H9 (cell line): ENCODE results near the gene BNC1. TPM values are rescaled to one million over a fixed set of nuclear protein-coding genes. Genes with fewer than 3 reads are reported as not detected.

ENCODE experiments used
- DNase-seq: peaks from one replicate; pipeline ENCODE4 v3.0.0-alpha.2; 2017
- H2AFZ ChIP-seq: one replicate; pipeline ENCODE4 v1.6.1; 2013; ENCODE audit warnings: mild to moderate bottlenecking, low read length, control low read depth, moderate library complexity
- H2AK5ac ChIP-seq: 2 replicates; pipeline ENCODE4 v1.6.1; 2013; ENCODE audit warnings: low read length, control low read depth, mixed read lengths; ENCODE audit not compliant: insufficient read length
- H2BK120ac ChIP-seq: one replicate; pipeline ENCODE4 v1.6.1; 2013; ENCODE audit warnings: low read depth, mild to moderate bottlenecking, low read length, control low read depth, inconsistent platforms; ENCODE audit not compliant: poor library complexity, severe bottlenecking
- H2BK12ac ChIP-seq: 2 replicates; pipeline ENCODE4 v1.6.1; 2013; ENCODE audit warnings: low read length, control low read depth, mixed read lengths, low read depth; ENCODE audit not compliant: insufficient read length
- H2BK15ac ChIP-seq: 2 replicates; pipeline ENCODE4 v1.6.1; 2013; ENCODE audit warnings: low read depth, low read length, control low read depth
- H2BK20ac ChIP-seq: one replicate; pipeline ENCODE4 v1.6.1; 2013; ENCODE audit warnings: low read depth, mild to moderate bottlenecking, low read length, control low read depth, inconsistent platforms; ENCODE audit not compliant: poor library complexity, severe bottlenecking
- H2BK5ac ChIP-seq: 2 replicates; pipeline ENCODE4 v1.6.1; 2013; ENCODE audit warnings: low read length, control low read depth, mixed read lengths; ENCODE audit not compliant: insufficient read length
- H3K14ac ChIP-seq: 2 replicates; pipeline ENCODE4 v1.6.1; 2013; ENCODE audit warnings: low read length, control low read depth; ENCODE audit not compliant: insufficient read depth
- H3K18ac ChIP-seq: 2 replicates; pipeline ENCODE4 v1.6.1; 2013; ENCODE audit warnings: low read depth, mild to moderate bottlenecking, mixed read lengths, low read length, control low read depth; ENCODE audit not compliant: insufficient read length
- H3K23ac ChIP-seq: 2 replicates; pipeline ENCODE4 v1.6.1; 2013; ENCODE audit warnings: low read length, control low read depth, mixed read lengths, low read depth; ENCODE audit not compliant: insufficient read length
- H3K23me2 ChIP-seq: 2 replicates; pipeline ENCODE4 v1.6.1; 2013; ENCODE audit warnings: low read depth, mild to moderate bottlenecking, mixed read lengths, low read length, control low read depth; ENCODE audit not compliant: insufficient read length, poor library complexity, severe bottlenecking
- H3K27ac ChIP-seq: 2 replicates; pipeline ENCODE4 v1.5.1; 2013; ENCODE audit warnings: low read length, control low read depth, mixed read lengths, low read depth; ENCODE audit not compliant: insufficient read length
- H3K27me3 ChIP-seq: 2 replicates; pipeline ENCODE4 v1.6.1; 2013; ENCODE audit warnings: low read length, control low read depth, inconsistent platforms; ENCODE audit not compliant: insufficient read depth
- H3K4ac ChIP-seq: 2 replicates; pipeline ENCODE4 v1.6.1; 2013; ENCODE audit warnings: low read depth, mild to moderate bottlenecking, control low read depth, inconsistent platforms, low read length, moderate library complexity
- H3K4me1 ChIP-seq: 2 replicates; pipeline ENCODE4 v1.6.1; 2013; ENCODE audit warnings: low read length, control low read depth, inconsistent platforms; ENCODE audit not compliant: insufficient read depth
- H3K4me2 ChIP-seq: 2 replicates; pipeline ENCODE4 v1.6.1; 2013; ENCODE audit warnings: low read length, control low read depth, mixed read lengths; ENCODE audit not compliant: insufficient read length, insufficient read depth
- H3K56ac ChIP-seq: 2 replicates; pipeline ENCODE4 v1.6.1; 2013; ENCODE audit warnings: low read depth, mild to moderate bottlenecking, mixed read lengths, low read length, control low read depth; ENCODE audit not compliant: insufficient read length
- H3K79me1 ChIP-seq: 2 replicates; pipeline ENCODE4 v1.6.1; 2013; ENCODE audit warnings: low read depth, mild to moderate bottlenecking, moderate library complexity, low read length, control low read depth, inconsistent platforms; ENCODE audit not compliant: insufficient read depth, poor library complexity, severe bottlenecking
- H3K79me2 ChIP-seq: 2 replicates; pipeline ENCODE4 v1.6.1; 2013; ENCODE audit warnings: low read length, control low read depth, inconsistent platforms; ENCODE audit not compliant: insufficient read depth
- H3K9ac ChIP-seq: 2 replicates; pipeline ENCODE4 v1.6.1; 2013; ENCODE audit warnings: low read length, control low read depth, mixed read lengths; ENCODE audit not compliant: insufficient read length; ENCODE audit errors: extremely low read depth
- H3K9me3 ChIP-seq: one replicate; pipeline ENCODE4 v1.6.1; 2013; ENCODE audit warnings: low read depth, low read length, inconsistent platforms; ENCODE audit not compliant: control insufficient read depth
- H3T11ph ChIP-seq: one replicate; pipeline ENCODE4 v1.6.1; 2013; ENCODE audit warnings: mild to moderate bottlenecking, low read length, control low read depth, inconsistent platforms
- H4K20me1 ChIP-seq: one replicate; pipeline ENCODE4 v1.6.1; 2013; ENCODE audit not compliant: control insufficient read depth, insufficient read length, insufficient read depth
- H4K5ac ChIP-seq: 2 replicates; pipeline ENCODE4 v1.6.1; 2013; ENCODE audit warnings: low read depth, mild to moderate bottlenecking, mixed read lengths, low read length, control low read depth; ENCODE audit not compliant: insufficient read length
- H4K8ac ChIP-seq: replicated peaks from 2 replicates; pipeline ENCODE4 v1.6.1; 2013; ENCODE audit warnings: low read length, control low read depth, mixed read lengths, low read depth; ENCODE audit not compliant: insufficient read length
- H4K91ac ChIP-seq: 2 replicates; pipeline ENCODE4 v1.6.1; 2013; ENCODE audit warnings: low read depth, mild to moderate bottlenecking, moderate library complexity, mixed read lengths, low read length, control low read depth; ENCODE audit not compliant: insufficient read length
- H3K27ac Mint-ChIP-seq, 3 experiments: 2 replicates in 2 of 3; 3 replicates in 1 of 3; pipeline ENCODE4 v1.8.0; 2020 to 2021; ENCODE audit warnings: mixed read lengths in 3 of 3, mild to moderate bottlenecking in 1 of 3, moderate library complexity in 1 of 3
- H3K27me3 Mint-ChIP-seq: 2 replicates; pipeline ENCODE4 v1.8.0; 2021; ENCODE audit warnings: low read depth, mild to moderate bottlenecking, moderate library complexity, mixed read lengths
- H3K36me3 Mint-ChIP-seq, 3 experiments: 2 replicates in 2 of 3; 3 replicates in 1 of 3; pipeline ENCODE4 v1.8.0; 2020 to 2021; ENCODE audit warnings: low read depth in 3 of 3, mixed read lengths in 3 of 3; ENCODE audit not compliant: insufficient read depth in 1 of 3
- H3K4me1 Mint-ChIP-seq, 2 experiments: 2 replicates each; pipeline ENCODE4 v1.8.0; 2020; ENCODE audit warnings: mixed read lengths in 2 of 2
- H3K4me3 Mint-ChIP-seq, 2 experiments: 2 replicates in 1 of 2; 3 replicates in 1 of 2; pipeline ENCODE4 v1.8.0; 2020 to 2021; ENCODE audit warnings: mild to moderate bottlenecking in 2 of 2, mixed read lengths in 2 of 2, moderate library complexity in 1 of 2
- H3K9me3 Mint-ChIP-seq, 2 experiments: 2 replicates in 1 of 2; 3 replicates in 1 of 2; pipeline ENCODE4 v1.8.0; 2020; ENCODE audit warnings: mild to moderate bottlenecking in 2 of 2, mixed read lengths in 2 of 2, moderate library complexity in 1 of 2
- CTCF ChIP-seq: fragments of 200-600 bp; sonication (generic); conservative IDR thresholded peaks from 3 replicates; pipeline ENCODE4 v1.8.0; 2021; ENCODE audit warnings: antibody characterized with exemption, mild to moderate bottlenecking
- WGBS: extraction: QIAGEN DNeasy Blood & Tissue Kit; methylation state at CpG from one replicate; pipeline ENCODE4 v1.1.7; 2013; ENCODE audit warnings: missing lambda C conversion rate, low lambda C conversion rate, mixed read lengths; ENCODE audit not compliant: insufficient read length; ENCODE audit errors: extremely low coverage; 5-methylcytosine and 5-hydroxymethylcytosine counted together
- total RNA-seq: library from RNA; stranded (reverse); gene quantifications from 2 replicates; pipeline ENCODE4 v1.2.1, GENCODE V29; 2021

BNC1 gene
- total RNA-seq, 1 experiment from 2014 or later = not detected

GRCh38 chr15:83322691-83323090, 38.2 kb upstream of the BNC1 start:
- H3K27me3 Mint-ChIP-seq = peaks cover 5% of the 10 kb centered on the region
- no peak overlapping the region for H3K56ac ChIP-seq
- H4K91ac ChIP-seq = no peak overlapping the region
- no peak overlapping the region for H4K5ac ChIP-seq
- no peak overlapping the region for H3K23ac ChIP-seq
- no peaks in the 10 kb centered on the region for H3K27me3 ChIP-seq
- no peaks in the 10 kb centered on the region for H3K36me3 Mint-ChIP-seq
- H2BK15ac ChIP-seq = no peak overlapping the region
- H2BK12ac ChIP-seq = no peak overlapping the region
- no peak for TF ChIP-seq CTCF
- no peaks in the 10 kb centered on the region for H3K9me3 ChIP-seq
- no peak for DNase-seq
- no peak overlapping the region for H2BK20ac ChIP-seq
- no peak overlapping the region for H3K4me3 Mint-ChIP-seq
- no peak overlapping the region for H2AFZ ChIP-seq
- H3K79me2 ChIP-seq = no peaks in the 10 kb centered on the region
- no peak overlapping the region for H2BK120ac ChIP-seq
- no peak overlapping the region for H2AK5ac ChIP-seq
- H3K4ac ChIP-seq = no peak overlapping the region
- no peak overlapping the region for H3K4me2 ChIP-seq
- no peak overlapping the region for H3K9ac ChIP-seq
- H3K9me3 Mint-ChIP-seq = no peaks in the 10 kb centered on the region
- no peak overlapping the region for H3T11ph ChIP-seq
- H3K4me1 Mint-ChIP-seq = peaks cover 10 to 12% of the 10 kb centered on the region in 2 experiments
- WGBS = no CpG with 5 or more reads among the region's 3 CpGs
- H4K8ac ChIP-seq = no peak overlapping the region
- H3K79me1 ChIP-seq = no peaks in the 10 kb centered on the region
- no peaks in the 10 kb centered on the region for H3K4me1 ChIP-seq
- no peaks in the 10 kb centered on the region for H4K20me1 ChIP-seq
- no peak overlapping the region for H3K18ac ChIP-seq
- H3K27ac Mint-ChIP-seq = no peak overlapping the region
- no peak overlapping the region for H2BK5ac ChIP-seq
- H3K14ac ChIP-seq = no peak overlapping the region
- H3K27ac ChIP-seq = no peak overlapping the region
- H3K23me2 ChIP-seq = no peaks in the 10 kb centered on the region
